Measurements from ENCODE around the gene AURKB. TPM values are rescaled to one million over a fixed set of nuclear protein-coding genes. Genes with fewer than 3 reads are reported as not detected.

The AURKB gene
- total RNA-seq, 1 donor from 2014 or later, result 7.6 TPM

DNA sequence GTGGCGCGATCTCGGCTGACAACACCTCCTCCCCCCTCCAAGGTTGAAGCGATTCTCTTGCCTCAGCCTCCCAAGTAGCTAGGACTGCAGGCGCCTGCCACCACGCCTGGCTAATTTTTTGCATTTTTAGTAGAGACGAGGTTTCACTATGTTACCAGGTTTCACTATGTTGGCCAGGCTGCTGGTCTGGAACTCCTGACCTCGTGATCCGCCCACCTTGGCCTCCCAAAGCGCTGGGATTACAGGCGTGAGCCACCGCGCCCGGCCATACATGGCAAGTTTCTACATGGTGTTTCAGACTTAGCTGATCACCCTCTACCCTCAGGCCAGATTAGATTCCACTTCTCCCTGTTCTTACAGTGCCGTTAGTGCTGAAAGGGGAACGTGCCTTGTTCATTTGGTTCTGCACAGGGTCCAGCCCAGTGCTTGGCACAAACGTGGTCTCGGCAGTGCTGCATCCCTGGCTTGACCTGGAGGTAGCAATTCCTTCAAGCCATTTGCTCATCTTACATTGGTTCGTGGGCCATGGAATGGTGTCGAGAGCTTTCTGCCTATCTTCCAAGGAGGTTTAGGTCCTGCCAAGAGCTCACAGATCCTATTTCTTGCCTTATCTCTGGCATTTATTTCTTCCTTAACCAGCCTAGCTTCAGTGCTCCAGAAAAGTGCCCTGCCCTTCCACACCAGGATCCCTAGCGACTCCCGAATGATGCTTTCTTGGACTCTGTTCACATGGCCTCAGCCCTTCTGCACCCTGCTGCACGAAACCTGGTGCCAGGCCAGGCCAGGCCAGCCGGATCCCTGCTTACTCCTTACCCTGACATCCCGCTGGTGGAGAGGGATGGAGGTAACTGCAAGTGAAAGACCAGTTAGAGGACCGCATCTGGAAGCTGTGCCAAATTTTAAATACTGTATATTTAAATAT, 14.8 kb upstream of the AURKB start:
- FAIRE-seq, result no peak
- Mint-ChIP-seq H3K4me3 (ENCODE audit: unreplicated experiment) (peak overlapping the region; percentile 65), H3K36me3 (ENCODE audit: low read depth, unreplicated experiment) (peaks cover 3% of the 10 kb centered on the region)

DNA sequence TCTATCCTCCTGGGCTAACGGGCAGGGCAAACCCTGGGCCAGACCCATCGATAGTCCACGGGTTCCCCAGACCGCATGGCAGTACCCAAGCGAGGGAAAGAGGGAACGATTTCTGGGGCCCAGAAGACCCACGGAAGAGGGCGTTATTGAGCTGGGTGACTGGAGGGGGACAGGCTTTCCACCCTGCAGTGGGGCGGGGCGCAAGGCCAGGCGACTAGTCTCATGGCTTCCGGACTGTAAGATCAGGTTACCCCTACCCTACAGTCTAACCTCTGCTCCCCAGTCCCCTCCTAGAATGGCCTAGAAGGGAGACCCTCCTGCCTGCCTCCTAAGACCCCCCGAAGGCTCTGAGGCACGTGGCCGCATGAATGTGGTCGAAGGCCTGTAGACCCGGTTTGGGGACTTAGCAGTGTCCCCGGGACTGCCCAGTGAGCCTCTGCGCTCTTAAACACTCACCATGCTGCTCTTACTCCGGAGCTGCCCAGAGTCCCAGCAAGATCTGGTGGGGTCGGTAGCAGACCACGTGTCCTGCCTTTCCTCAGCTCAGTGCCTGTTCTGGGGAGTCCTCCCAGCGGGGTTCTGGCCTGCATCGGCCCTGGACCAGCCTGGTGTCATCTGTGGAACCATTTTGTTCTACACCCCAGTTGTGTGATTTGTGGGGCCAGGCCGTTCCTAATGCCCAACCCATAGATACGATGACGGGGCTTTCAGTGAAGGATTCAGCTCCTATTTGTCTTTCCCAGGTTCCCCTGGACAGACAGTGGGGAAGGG, 13.2 kb upstream of the AURKB start:
- FAIRE-seq, result no peak

More for the DNA sequence above, 14.8 kb upstream of the AURKB start:
- H3K4me3 ChIP-seq (ENCODE audit: insufficient read depth, low read depth, low read length), result no peak overlapping the region
- no peaks in the 10 kb centered on the region for H3K27me3 Mint-ChIP-seq (ENCODE audit: low read depth, unreplicated experiment)
- peaks cover 5% of the 10 kb centered on the region for H3K36me3 ChIP-seq (ENCODE audit: insufficient read depth, low read length)
- H3K27me3 ChIP-seq (ENCODE audit: insufficient read depth, low read length), result no peaks in the 10 kb centered on the region
- no peaks in the 10 kb centered on the region for H3K9me3 Mint-ChIP-seq (ENCODE audit: unreplicated experiment)
- H3K9ac ChIP-seq (ENCODE audit: low read length), result no peak overlapping the region
- H3K4me2 ChIP-seq (ENCODE audit: low read length), result no peak overlapping the region
- no peak for TF ChIP-seq EZH2 (IDR thresholded peaks at IDR 0.05; ENCODE audit: insufficient read depth, low read length)
- TF ChIP-seq, protein P1, sequence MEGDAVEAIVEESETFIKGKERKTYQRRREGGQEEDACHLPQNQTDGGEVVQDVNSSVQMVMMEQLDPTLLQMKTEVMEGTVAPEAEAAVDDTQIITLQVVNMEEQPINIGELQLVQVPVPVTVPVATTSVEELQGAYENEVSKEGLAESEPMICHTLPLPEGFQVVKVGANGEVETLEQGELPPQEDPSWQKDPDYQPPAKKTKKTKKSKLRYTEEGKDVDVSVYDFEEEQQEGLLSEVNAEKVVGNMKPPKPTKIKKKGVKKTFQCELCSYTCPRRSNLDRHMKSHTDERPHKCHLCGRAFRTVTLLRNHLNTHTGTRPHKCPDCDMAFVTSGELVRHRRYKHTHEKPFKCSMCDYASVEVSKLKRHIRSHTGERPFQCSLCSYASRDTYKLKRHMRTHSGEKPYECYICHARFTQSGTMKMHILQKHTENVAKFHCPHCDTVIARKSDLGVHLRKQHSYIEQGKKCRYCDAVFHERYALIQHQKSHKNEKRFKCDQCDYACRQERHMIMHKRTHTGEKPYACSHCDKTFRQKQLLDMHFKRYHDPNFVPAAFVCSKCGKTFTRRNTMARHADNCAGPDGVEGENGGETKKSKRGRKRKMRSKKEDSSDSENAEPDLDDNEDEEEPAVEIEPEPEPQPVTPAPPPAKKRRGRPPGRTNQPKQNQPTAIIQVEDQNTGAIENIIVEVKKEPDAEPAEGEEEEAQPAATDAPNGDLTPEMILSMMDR (IDR thresholded peaks at IDR 0.05; ENCODE audit: insufficient read depth, low read depth, low read length), result no peak
- peaks cover 9% of the 10 kb centered on the region for H3K4me1 ChIP-seq (ENCODE audit: insufficient read depth, low read length)
- peaks cover 12% of the 10 kb centered on the region for H4K20me1 ChIP-seq (ENCODE audit: insufficient read depth, low read length)
- H3K4me1 Mint-ChIP-seq (ENCODE audit: low read depth, unreplicated experiment), result peaks cover 4% of the 10 kb centered on the region
- no peaks in the 10 kb centered on the region for H3K9me3 ChIP-seq (ENCODE audit: insufficient read depth, low read depth, low read length)
- DNase-seq (ENCODE audit: low read depth), result no peak
- H3K27ac ChIP-seq (ENCODE audit: low read depth, low read length), result no peak overlapping the region
- H3K27ac Mint-ChIP-seq (ENCODE audit: unreplicated experiment), result peak overlapping the region; percentile 22
- H2AFZ ChIP-seq (ENCODE audit: low read depth, low read length), result no peak overlapping the region
- H3K79me2 ChIP-seq (ENCODE audit: insufficient read depth, low read length), result no peaks in the 10 kb centered on the region

More for the DNA sequence above, 13.2 kb upstream of the AURKB start:
- peak overlapping the region; percentile 89 for H3K27ac ChIP-seq (ENCODE audit: low read depth, low read length)
- peak overlapping the region; percentile 91 for H3K9ac ChIP-seq (ENCODE audit: low read length)
- H3K79me2 ChIP-seq (ENCODE audit: insufficient read depth, low read length), result no peaks in the 10 kb centered on the region
- H3K36me3 ChIP-seq (ENCODE audit: insufficient read depth, low read length), result no peaks in the 10 kb centered on the region
- H3K27me3 ChIP-seq (ENCODE audit: insufficient read depth, low read length), result no peaks in the 10 kb centered on the region
- peak overlapping the region; percentile 92 for H3K4me2 ChIP-seq (ENCODE audit: low read length)
- Mint-ChIP-seq H3K4me3 (ENCODE audit: unreplicated experiment) (peak overlapping the region; percentile 90), H3K27me3 (ENCODE audit: low read depth, unreplicated experiment) (no peaks in the 10 kb centered on the region), H3K4me1 (ENCODE audit: low read depth, unreplicated experiment) (peaks cover 4% of the 10 kb centered on the region), H3K9me3 (ENCODE audit: unreplicated experiment) (peaks cover 2% of the 10 kb centered on the region), H3K27ac (ENCODE audit: unreplicated experiment) (peak overlapping the region; percentile 93), H3K36me3 (ENCODE audit: low read depth, unreplicated experiment) (peaks cover 3% of the 10 kb centered on the region)
- H2AFZ ChIP-seq (ENCODE audit: low read depth, low read length), result peak overlapping the region; percentile 84
- peak; percentile 29 for DNase-seq (ENCODE audit: low read depth)
- peak overlapping the region; percentile 76 for H3K4me3 ChIP-seq (ENCODE audit: insufficient read depth, low read depth, low read length)
- peaks cover 12% of the 10 kb centered on the region for H4K20me1 ChIP-seq (ENCODE audit: insufficient read depth, low read length)
- peaks cover 9% of the 10 kb centered on the region for H3K4me1 ChIP-seq (ENCODE audit: insufficient read depth, low read length)
- TF ChIP-seq EZH2 (IDR thresholded peaks at IDR 0.05; ENCODE audit: insufficient read depth, low read length), result no peak
- TF ChIP-seq, protein P1 (IDR thresholded peaks at IDR 0.05; ENCODE audit: insufficient read depth, low read depth, low read length), result peak; percentile 6
- H3K9me3 ChIP-seq (ENCODE audit: insufficient read depth, low read depth, low read length), result no peaks in the 10 kb centered on the region
